HG03378 (cell line): Measurements from ENCODE around the gene ZBTB25.
A peak's percentile ranks its signal among the peaks of the same experiment; 100 is the strongest.
"Not testable (repeated sequence)": the region's sequence is repeated elsewhere in the genome, so short reads cannot be mapped to it uniquely, and the experiment has no call there.

Source experiments
- ATAC-seq: cut with Tn5 transposase; IDR thresholded peaks from one replicate; pipeline ENCODE4 v1.9.1; 2021; ENCODE audit warnings: mild to moderate bottlenecking, moderate library complexity; ENCODE audit not compliant: unreplicated experiment

ZBTB25 gene

GRCh38 chr14:64517667-64518066 is 14.0 kb upstream of the ZBTB25 start:
- ATAC-seq = not testable (repeated sequence)

- no peak for ATAC-seq
Observed at GRCh38 chr14:64516969-64517368, 13.3 kb upstream of the ZBTB25 start.

- no peak for ATAC-seq
Observed at GRCh38 chr14:64515053-64515452, 11.4 kb upstream of the ZBTB25 start.

GRCh38 chr14:64513271-64513670 is 9.6 kb upstream of the ZBTB25 start:
- ATAC-seq = no peak

DNA sequence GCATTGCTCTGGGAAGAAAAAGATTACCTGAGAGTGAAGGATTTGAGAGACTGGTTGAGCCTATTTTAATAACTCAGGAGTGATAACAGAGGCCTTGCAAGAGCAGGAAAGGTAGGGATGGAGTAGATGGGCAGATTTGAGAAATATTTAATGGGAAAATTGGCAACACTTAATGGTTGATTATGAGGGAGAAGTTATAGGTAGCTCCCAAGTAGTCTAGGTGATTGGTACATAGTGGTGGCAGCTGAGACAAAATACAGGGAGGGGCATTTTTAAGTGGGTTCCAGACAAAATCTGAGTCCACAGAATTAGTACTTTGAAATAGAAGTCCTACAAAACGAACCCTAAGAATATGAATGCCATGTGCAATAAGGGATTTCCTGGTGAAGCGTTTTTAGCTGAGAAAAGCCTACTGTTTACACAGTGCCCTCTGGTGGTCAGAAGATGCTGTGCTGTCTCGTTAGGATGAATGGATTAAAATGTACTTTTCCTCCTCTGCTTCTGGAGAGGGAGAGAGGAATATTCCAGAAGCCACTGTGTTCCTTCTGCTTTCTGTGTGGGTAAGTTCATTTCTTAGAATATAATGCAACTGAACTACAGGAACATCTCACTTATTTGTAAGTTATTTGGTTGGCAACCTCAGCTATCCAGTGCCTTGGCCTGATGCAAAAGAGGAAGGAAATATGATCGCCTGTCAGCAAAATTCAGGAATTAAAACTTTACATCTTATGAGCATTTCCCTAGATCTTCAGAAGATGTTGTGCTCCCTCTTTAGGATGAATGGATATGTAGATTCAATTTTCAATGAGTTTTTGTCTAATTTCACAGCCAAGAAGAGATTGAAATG is 7.4 kb upstream of the ZBTB25 start:
- no peak for ATAC-seq

DNA sequence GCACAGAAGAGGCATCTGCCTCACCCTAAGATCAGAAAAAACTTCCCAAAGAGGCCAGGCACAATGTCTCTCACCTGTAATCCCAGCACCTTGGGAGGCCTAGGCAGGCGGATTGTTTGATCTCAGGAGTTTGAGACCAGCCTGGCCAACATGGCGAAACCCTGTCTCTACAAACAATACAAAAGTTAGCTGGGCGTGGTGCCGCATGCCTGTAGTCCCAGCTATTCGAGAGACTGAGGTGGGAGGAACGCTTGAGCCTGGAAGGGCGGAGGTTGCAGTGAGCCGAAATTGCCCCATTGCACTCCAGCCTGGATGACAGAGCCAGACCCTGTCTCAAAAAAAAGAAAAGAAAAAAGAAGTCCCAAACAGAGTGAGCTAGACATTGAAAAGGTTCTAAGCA is 5.4 kb upstream of the ZBTB25 start:
- ATAC-seq = no peak

- peak; percentile 23 for ATAC-seq
Observed at GRCh38 chr14:64508215-64508776, 4.7 kb upstream of the ZBTB25 start.

DNA sequence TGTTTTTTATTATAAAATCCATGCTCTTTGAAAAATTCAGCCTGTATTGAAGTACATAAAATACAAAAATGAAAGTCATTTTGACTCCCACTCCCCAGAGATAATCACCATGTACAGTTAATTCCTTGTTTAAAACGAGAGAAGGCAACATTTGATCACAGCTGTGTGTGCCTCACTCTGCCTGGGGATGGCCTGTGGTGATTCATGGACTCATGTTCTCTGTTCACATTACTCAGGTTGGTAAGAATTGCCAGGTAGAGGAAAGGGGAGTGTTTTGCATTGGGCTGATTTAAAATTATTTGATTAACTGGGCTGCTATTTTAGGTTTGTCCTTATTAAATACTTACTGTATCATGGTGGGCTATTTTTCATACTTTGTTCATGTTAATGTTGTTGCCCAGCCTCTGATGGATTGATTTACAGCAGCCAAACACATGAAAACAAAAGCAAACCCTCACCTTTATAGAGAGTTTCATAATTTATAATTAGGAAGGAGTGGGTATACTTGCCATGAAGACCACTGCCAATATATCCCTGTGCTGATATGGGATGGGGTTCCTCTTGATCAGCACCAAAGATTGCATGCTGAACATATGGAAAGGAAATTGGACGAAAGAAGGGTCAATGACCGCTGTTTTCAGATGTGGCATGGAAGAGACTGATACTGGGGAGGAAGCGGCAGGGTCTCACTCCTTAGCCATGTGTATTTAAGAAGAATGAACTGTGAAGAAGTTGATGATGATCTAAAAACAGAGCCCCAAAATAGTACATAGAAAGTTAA is 3.9 kb upstream of the ZBTB25 start:
- ATAC-seq = no peak

- ATAC-seq = no peak
Observed at GRCh38 chr14:64506721-64507120, 3.1 kb upstream of the ZBTB25 start.

- ATAC-seq = peak; percentile 22
Observed at GRCh38 chr14:64504897-64505794, 1.5 kb upstream of the ZBTB25 start.

GRCh38 chr14:64504310-64504896 is 765 bp upstream of the ZBTB25 start, which contains the start of gene ZBTB1:
TSS of gene ZBTB1 (plus strand) at chr14:64504770. CDS start at chr14:64521505, 16,735 bp downstream.
- no peak for ATAC-seq

GRCh38 chr14:64502887-64503433 is 678 bp downstream of the ZBTB25 start:
- no peak for ATAC-seq

GRCh38 chr14:64502456-64502855 is 1.2 kb downstream of the ZBTB25 start:
- no peak for ATAC-seq

DNA sequence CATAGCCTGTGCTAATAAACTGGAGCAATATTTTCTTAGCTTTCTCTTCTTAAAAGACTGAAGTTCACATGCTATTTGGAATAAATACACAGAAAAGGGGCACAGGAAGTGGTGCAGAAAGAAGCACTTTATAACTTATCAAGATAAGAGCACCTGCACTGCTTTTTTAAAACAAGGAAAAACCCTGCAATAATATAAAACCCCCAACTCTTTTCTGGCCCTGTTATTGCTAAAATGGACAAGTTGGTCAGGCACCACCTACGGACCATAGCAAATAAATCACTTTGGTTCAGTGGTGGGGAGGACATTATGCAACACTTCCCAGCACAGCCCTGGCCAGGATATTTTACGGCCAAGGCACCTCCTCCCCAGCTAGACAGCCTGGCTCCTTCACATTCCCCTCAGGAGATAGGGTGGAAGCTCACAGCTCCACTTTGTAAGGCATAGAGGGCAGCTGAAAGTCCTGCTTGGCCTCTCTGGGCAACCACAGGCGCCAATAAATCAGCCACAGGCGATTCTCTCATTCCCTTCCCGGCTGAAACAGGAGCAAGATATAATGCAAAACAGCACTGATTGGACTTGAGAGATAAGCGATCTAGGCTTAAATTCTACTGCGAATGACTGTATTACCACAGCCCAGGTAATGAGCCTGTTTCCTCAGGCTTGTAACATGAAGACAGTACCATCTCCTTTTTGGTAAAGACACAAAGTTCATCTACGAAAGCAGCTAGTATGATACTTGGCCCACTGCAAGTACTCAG is 2.0 kb downstream of the ZBTB25 start:
- ATAC-seq = no peak

DNA sequence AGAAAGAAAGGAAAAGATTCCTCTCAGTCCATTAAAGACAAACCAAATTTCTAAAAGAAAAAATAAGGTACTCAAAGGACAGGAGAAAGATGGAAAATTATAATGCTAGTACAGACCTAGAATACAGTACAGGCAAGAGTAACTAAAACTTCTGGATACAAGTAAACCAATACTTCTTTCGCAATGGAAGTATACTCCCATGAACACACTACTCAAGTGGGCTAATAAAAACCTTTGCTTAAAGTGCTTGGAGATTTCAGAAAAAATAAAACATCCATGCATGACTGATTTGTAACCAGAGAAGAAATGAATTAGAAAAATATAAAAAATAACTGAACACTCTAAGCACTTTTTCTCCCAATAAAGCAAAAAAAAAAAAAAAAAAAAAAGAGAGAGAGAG is 3.5 kb downstream of the ZBTB25 start:
- ATAC-seq = no peak

- no peak for ATAC-seq
Observed at GRCh38 chr14:64496764-64497163, 6.9 kb downstream of the ZBTB25 start.

GRCh38 chr14:64495252-64495651 is 8.4 kb downstream of the ZBTB25 start:
- ATAC-seq = no peak

GRCh38 chr14:64493455-64493854 is 10.2 kb downstream of the ZBTB25 start:
- ATAC-seq = no peak

- no peak for ATAC-seq
Observed at GRCh38 chr14:64491637-64492036, 12.0 kb downstream of the ZBTB25 start.
